CD8-positive, alpha-beta memory T cell (primary cell): ENCODE results near the gene CTDSPL. TPM values are rescaled to one million over a fixed set of nuclear protein-coding genes. Genes with fewer than 3 reads are reported as not detected.

ENCODE experiments used
- CTCF ChIA-PET: fragments of 350-600 bp; sonication (Branson Sonifier 250); formaldehyde crosslinking; loops from one replicate; lab custom pipeline; 2021; ENCODE audit warnings: antibody characterized with exemption; lab: Charles Lee
- POLR2A ChIA-PET: fragments of 350-600 bp; sonication (Branson Sonifier 250); formaldehyde crosslinking; loops from one replicate; lab custom pipeline; 2021; ENCODE audit warnings: antibody characterized with exemption; lab: Charles Lee
- DNase-seq, 5 donors: peaks; one replicate each; pipeline versions ENCODE4 v3.0.0 to v3.0.0-alpha.2; 2020 to 2022; ENCODE audit warnings: mixed read lengths in 1 of 5
- H3K27ac ChIP-seq: one replicate; pipeline ENCODE4 v1.7.0; 2013; ENCODE audit warnings: low read depth, mild to moderate bottlenecking, low read length, moderate library complexity
- H3K27me3 ChIP-seq: 2 replicates; pipeline ENCODE4 v1.7.0; 2013; ENCODE audit warnings: low read length, mild to moderate bottlenecking; ENCODE audit not compliant: insufficient read depth, poor library complexity, severe bottlenecking
- H3K36me3 ChIP-seq: 2 replicates; pipeline ENCODE4 v1.7.0; 2013; ENCODE audit warnings: mild to moderate bottlenecking, low read length, moderate library complexity; ENCODE audit not compliant: insufficient read depth
- H3K4me1 ChIP-seq: 2 replicates; pipeline ENCODE4 v1.7.0; 2013; ENCODE audit warnings: mild to moderate bottlenecking, low read length, moderate library complexity; ENCODE audit not compliant: insufficient read depth
- H3K4me3 ChIP-seq: 2 replicates; pipeline ENCODE4 v1.7.0; 2013; ENCODE audit warnings: mild to moderate bottlenecking, low read length
- H3K9me3 ChIP-seq: 2 replicates; pipeline ENCODE4 v1.7.0; 2013; ENCODE audit warnings: mild to moderate bottlenecking, low read length
- H3K27ac Mint-ChIP-seq, 8 donors: one replicate each; pipeline ENCODE4 v1.8.0; 2020 to 2021; ENCODE audit warnings: mixed read lengths in 8 of 8, mild to moderate bottlenecking in 6 of 8, inconsistent platforms in 3 of 8, moderate library complexity in 3 of 8
- H3K27me3 Mint-ChIP-seq, 2 donors: one replicate each; pipeline ENCODE4 v1.8.0; 2020 to 2021; ENCODE audit warnings: mixed read lengths in 2 of 2, mild to moderate bottlenecking in 1 of 2, moderate library complexity in 1 of 2
- H3K36me3 Mint-ChIP-seq, 3 donors: one replicate each; pipeline ENCODE4 v1.8.0; 2020 to 2021; ENCODE audit warnings: mixed read lengths in 3 of 3, inconsistent platforms in 1 of 3, mild to moderate bottlenecking in 1 of 3
- H3K4me1 Mint-ChIP-seq, 3 donors: one replicate each; pipeline ENCODE4 v1.8.0; 2020 to 2021; ENCODE audit warnings: mixed read lengths in 3 of 3, inconsistent platforms in 1 of 3, mild to moderate bottlenecking in 1 of 3
- H3K4me3 Mint-ChIP-seq, 7 donors: one replicate each; pipeline ENCODE4 v1.8.0; 2020 to 2021; ENCODE audit warnings: mixed read lengths in 7 of 7, mild to moderate bottlenecking in 6 of 7, moderate library complexity in 4 of 7, inconsistent platforms in 2 of 7
- H3K9me3 Mint-ChIP-seq, 5 donors: one replicate each; pipeline ENCODE4 v1.8.0; 2020 to 2022; ENCODE audit warnings: mixed read lengths in 5 of 5, mild to moderate bottlenecking in 3 of 5, moderate library complexity in 2 of 5, inconsistent platforms in 1 of 5
- polyA plus RNA-seq: library from polyadenylated mRNA; unstranded; fragments of 300-500 nt; fragmentation: Illumina TruSeq; gene quantifications from one replicate; pipeline ENCODE4 v1.2.3, GENCODE V29; 2021
- total RNA-seq, 2 experiments: library from RNA; stranded (reverse); gene quantifications; one replicate each; pipeline ENCODE4 v1.2.3, GENCODE V29; 2021

CTDSPL gene
- total and polyA plus RNA-seq, 3 experiments from 2014 or later = 0.74 to 0.84 TPM; not detected in 1

DNA sequence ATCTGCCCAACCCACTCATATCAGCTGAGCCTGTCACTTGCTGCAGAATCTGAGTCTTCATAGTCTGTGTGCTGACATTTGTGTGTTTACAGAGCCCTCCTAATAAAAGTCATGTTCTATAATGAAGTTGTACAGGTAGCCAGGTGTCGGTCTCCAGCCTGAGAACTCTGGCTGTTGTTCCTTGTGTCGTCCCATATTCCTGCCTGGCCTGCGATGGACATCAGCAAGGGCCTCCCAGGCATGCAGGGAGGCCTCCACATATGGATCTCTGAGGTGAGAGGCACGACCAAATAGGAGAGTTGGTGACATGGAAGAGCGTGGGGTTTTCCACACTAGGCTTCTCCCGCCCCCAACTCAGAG lies 131.8 kb downstream of the CTDSPL start:
- ChIA-PET POLR2A (no interaction called here), CTCF (interaction anchor here (2.1 kb wide), 1 partner anchor 19 kb away, joined by 7 read pairs; no protein-coding TSS in a partner anchor)
- peak overlapping the region; percentile 75 for H3K4me3 ChIP-seq
- Mint-ChIP-seq H3K9me3 (no peaks in the 10 kb centered on the region), H3K4me3 (peak overlapping the region; percentile 91 to 99 (median 96)), H3K4me1 (peaks cover 44 to 58% (median 51%) of the 10 kb centered on the region in 3 donors), H3K36me3 (peaks cover 4 to 26% (median 9%) of the 10 kb centered on the region in 3 donors), H3K27ac (peak overlapping the region; percentile 79 to 99 (median 96)), H3K27me3 (peaks cover 0 to 1% of the 10 kb centered on the region in 2 donors)
- H3K4me1 ChIP-seq = peaks cover 47% of the 10 kb centered on the region
- H3K27me3 ChIP-seq = no peaks in the 10 kb centered on the region
- peak in 1 of 5 donors; percentile 5 for DNase-seq
- no peaks in the 10 kb centered on the region for H3K9me3 ChIP-seq
- H3K36me3 ChIP-seq = no peaks in the 10 kb centered on the region
- peak overlapping the region; percentile 80 for H3K27ac ChIP-seq

- Histone ChIP-seq H3K27me3 (no peaks in the 10 kb centered on the region), H3K27ac (peak overlapping the region; percentile 80), H3K4me3 (peak overlapping the region; percentile 75), H3K4me1 (peaks cover 50% of the 10 kb centered on the region), H3K9me3 (no peaks in the 10 kb centered on the region), H3K36me3 (no peaks in the 10 kb centered on the region)
- peak overlapping the region; percentile 91 to 99 (median 96) for H3K4me3 Mint-ChIP-seq
- peak overlapping the region; percentile 79 to 99 (median 96) for H3K27ac Mint-ChIP-seq
- peaks cover 4 to 26% (median 9%) of the 10 kb centered on the region in 3 donors for H3K36me3 Mint-ChIP-seq
- peaks cover 0 to 1% of the 10 kb centered on the region in 2 donors for H3K27me3 Mint-ChIP-seq
- ChIA-PET CTCF (interaction anchor here (1.1 kb wide), 1 partner anchor 19 kb away, joined by 4 read pairs; no protein-coding TSS in a partner anchor), POLR2A (interaction anchor here (0.9 kb wide), 1 partner anchor 171 kb away, joined by 5 read pairs; the partner anchor contains the start of gene OXSR1)
- DNase-seq = peak; percentile 45 to 72 (median 59)
- H3K9me3 Mint-ChIP-seq = no peaks in the 10 kb centered on the region
- peaks cover 48 to 63% (median 56%) of the 10 kb centered on the region in 3 donors for H3K4me1 Mint-ChIP-seq
Observed at GRCh38 chr3:37993820-37994638, 132.3 kb downstream of the CTDSPL start.

GRCh38 chr3:37994639-37994972 lies 132.9 kb downstream of the CTDSPL start:
- Histone ChIP-seq H3K27ac (peak overlapping the region; percentile 80), H3K36me3 (peaks cover 4% of the 10 kb centered on the region), H3K9me3 (no peaks in the 10 kb centered on the region), H3K4me3 (peak overlapping the region; percentile 75), H3K4me1 (peaks cover 54% of the 10 kb centered on the region), H3K27me3 (no peaks in the 10 kb centered on the region)
- H3K4me3 Mint-ChIP-seq = peak overlapping the region; percentile 91 to 99 (median 96)
- ChIA-PET POLR2A (interaction anchor here (0.9 kb wide), 1 partner anchor 171 kb away, joined by 5 read pairs; the partner anchor contains the start of gene OXSR1), CTCF (interaction anchor here (1.1 kb wide), 1 partner anchor 20 kb away, joined by 4 read pairs; no protein-coding TSS in a partner anchor)
- peaks cover 52 to 68% (median 62%) of the 10 kb centered on the region in 3 donors for H3K4me1 Mint-ChIP-seq
- H3K27ac Mint-ChIP-seq = peak overlapping the region; percentile 79 to 99 (median 96)
- H3K9me3 Mint-ChIP-seq = no peaks in the 10 kb centered on the region
- H3K36me3 Mint-ChIP-seq = peaks cover 6 to 29% (median 10%) of the 10 kb centered on the region in 3 donors
- no peak for DNase-seq
- H3K27me3 Mint-ChIP-seq = peaks cover 0 to 1% of the 10 kb centered on the region in 2 donors

DNA sequence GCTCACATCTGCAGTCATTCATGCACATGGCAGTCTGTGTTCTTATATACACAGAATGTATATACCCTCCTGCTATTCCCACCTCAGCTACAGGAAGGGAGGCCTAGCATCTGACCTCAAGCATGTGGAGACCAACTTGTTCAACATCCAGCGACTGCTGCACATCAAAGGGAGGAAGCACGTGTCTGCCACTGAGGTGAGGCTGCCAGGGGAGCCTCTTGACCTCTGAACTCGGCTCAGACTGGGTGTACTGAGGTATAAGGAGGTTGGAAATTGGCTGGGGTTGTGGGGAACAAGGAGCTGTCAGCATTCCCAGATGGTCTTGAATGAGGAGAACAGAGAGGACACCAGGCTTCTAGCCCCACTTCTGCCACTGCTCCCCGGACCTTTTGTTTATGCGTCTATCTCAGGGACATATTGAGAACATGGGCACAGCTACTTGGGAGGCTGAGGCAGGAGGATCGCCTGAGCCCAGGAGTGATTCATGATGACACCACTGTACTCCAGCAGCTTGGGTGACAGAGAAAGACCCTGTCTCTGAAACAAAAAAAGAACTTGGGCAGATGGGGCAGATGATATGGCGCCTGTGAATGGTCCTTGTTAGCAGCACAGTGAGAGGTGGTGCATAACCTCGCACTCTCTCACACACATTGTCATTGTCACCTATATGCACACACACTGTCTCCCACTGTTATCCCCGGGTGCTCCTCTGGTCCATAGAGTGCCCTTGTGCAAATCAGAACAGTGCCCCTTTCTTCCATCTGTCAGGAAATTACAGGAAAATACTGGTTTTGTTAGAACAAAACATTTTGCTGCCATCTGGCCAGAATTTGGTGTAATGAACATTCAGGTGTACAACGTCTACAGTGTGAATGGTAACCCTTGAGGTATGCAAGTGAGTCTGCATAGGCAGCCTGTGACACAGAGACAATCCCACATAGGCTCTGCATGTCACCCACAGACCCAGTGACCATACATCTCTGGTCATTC lies 134.3 kb downstream of the CTDSPL start:
- no peaks in the 10 kb centered on the region for H3K27me3 ChIP-seq
- Mint-ChIP-seq H3K4me3 (peak overlapping the region; percentile 73 to 98 (median 96)), H3K27ac (peak overlapping the region; percentile 69 to 98 (median 95)), H3K36me3 (peaks cover 8 to 40% (median 11%) of the 10 kb centered on the region in 3 donors), H3K9me3 (no peaks in the 10 kb centered on the region), H3K4me1 (peaks cover 54 to 70% (median 64%) of the 10 kb centered on the region in 3 donors), H3K27me3 (peaks cover 0 to 1% of the 10 kb centered on the region in 2 donors)
- POLR2A ChIA-PET = interaction anchor here (1.0 kb wide), 3 partner anchors 21 to 169 kb away, joined by 4 to 6 read pairs (median 5); partner anchors contain the start of genes DLEC1 and OXSR1
- H3K9me3 ChIP-seq = no peaks in the 10 kb centered on the region
- H3K27ac ChIP-seq = no peak overlapping the region
- H3K36me3 ChIP-seq = peaks cover 7% of the 10 kb centered on the region
- no peak overlapping the region for H3K4me3 ChIP-seq
- peaks cover 54% of the 10 kb centered on the region for H3K4me1 ChIP-seq
- DNase-seq = peak in 1 of 5 donors; percentile 40
- CTCF ChIA-PET = interaction anchor here (1.0 to 1.7 kb wide), 10 partner anchors 10 to 169 kb away, joined by 3 to 13 read pairs (median 6); partner anchors contain the start of genes ACAA1, DLEC1, OXSR1 and PLCD1

DNA sequence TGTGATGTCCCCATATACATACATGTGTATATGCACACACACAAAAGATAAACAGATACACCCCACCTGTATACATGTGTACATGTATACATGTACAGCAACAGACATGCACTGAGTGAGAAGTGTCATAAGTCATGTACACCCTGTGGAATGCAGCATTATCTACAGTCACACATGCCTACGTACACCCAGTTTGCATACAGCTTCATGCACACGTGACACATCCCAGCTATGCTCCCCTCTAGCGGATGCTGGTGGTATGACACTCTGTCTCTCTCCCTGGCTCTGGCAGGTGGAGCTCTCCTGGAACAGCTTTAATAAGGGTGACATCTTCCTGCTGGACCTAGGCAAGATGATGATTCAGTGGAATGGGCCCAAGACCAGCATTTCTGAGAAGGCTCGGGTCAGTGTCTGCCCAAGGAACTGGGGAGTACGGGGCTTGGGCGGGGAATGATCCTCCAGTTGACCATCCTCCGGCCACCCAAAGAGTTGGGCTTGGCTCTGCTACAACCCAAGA lies 135.2 kb downstream of the CTDSPL start:
- H3K36me3 ChIP-seq = peaks cover 7% of the 10 kb centered on the region
- H3K27ac Mint-ChIP-seq = peak overlapping the region; percentile 61 to 98 (median 94)
- peak; percentile 66 to 86 (median 75) for DNase-seq
- H3K36me3 Mint-ChIP-seq = peaks cover 8 to 48% (median 11%) of the 10 kb centered on the region in 3 donors
- ChIA-PET CTCF (interaction anchor here (1.0 to 1.7 kb wide), 10 partner anchors 10 to 168 kb away, joined by 3 to 13 read pairs (median 6); partner anchors contain the start of genes ACAA1, DLEC1, OXSR1 and PLCD1), POLR2A (interaction anchor here (1.0 kb wide), 3 partner anchors 22 to 168 kb away, joined by 4 to 6 read pairs (median 5); partner anchors contain the start of genes DLEC1 and OXSR1)
- H3K9me3 ChIP-seq = no peaks in the 10 kb centered on the region
- no peaks in the 10 kb centered on the region for H3K9me3 Mint-ChIP-seq
- no peaks in the 10 kb centered on the region for H3K27me3 ChIP-seq
- no peak overlapping the region for H3K27ac ChIP-seq
- peaks cover 54 to 70% (median 64%) of the 10 kb centered on the region in 3 donors for H3K4me1 Mint-ChIP-seq
- peaks cover 54% of the 10 kb centered on the region for H3K4me1 ChIP-seq
- H3K4me3 Mint-ChIP-seq = peak overlapping the region; percentile 30 to 79 (median 50)
- H3K4me3 ChIP-seq = no peak overlapping the region
- peaks cover 0 to 1% of the 10 kb centered on the region in 2 donors for H3K27me3 Mint-ChIP-seq

GRCh38 chr3:37997342-37997741 lies 135.7 kb downstream of the CTDSPL start:
- peaks cover 54 to 70% (median 64%) of the 10 kb centered on the region in 3 donors for H3K4me1 Mint-ChIP-seq
- Histone ChIP-seq H3K27ac (no peak overlapping the region), H3K4me3 (no peak overlapping the region), H3K9me3 (no peaks in the 10 kb centered on the region), H3K27me3 (no peaks in the 10 kb centered on the region), H3K4me1 (peaks cover 54% of the 10 kb centered on the region), H3K36me3 (peaks cover 11% of the 10 kb centered on the region)
- DNase-seq = peak in 1 of 5 donors; percentile 44
- H3K4me3 Mint-ChIP-seq = peak overlapping the region in 3 of 7 donors; percentile 34 to 79 (median 70)
- H3K9me3 Mint-ChIP-seq = no peaks in the 10 kb centered on the region
- H3K27me3 Mint-ChIP-seq = peaks cover 0 to 1% of the 10 kb centered on the region in 2 donors
- peak overlapping the region in 6 of 8 donors; percentile 61 to 98 (median 89) for H3K27ac Mint-ChIP-seq
- POLR2A ChIA-PET = interaction anchor here (1.0 kb wide), 3 partner anchors 23 to 168 kb away, joined by 4 to 6 read pairs (median 5); partner anchors contain the start of genes DLEC1 and OXSR1
- peaks cover 8 to 53% (median 11%) of the 10 kb centered on the region in 3 donors for H3K36me3 Mint-ChIP-seq
- CTCF ChIA-PET = interaction anchor here (1.0 to 1.7 kb wide), 10 partner anchors 11 to 168 kb away, joined by 3 to 13 read pairs (median 6); partner anchors contain the start of genes ACAA1, DLEC1, OXSR1 and PLCD1
